Astrocyte (in vitro differentiated cells and primary cell): ENCODE data around the gene SLAMF7. TPM values are rescaled to one million over a fixed set of nuclear protein-coding genes. Genes with fewer than 3 reads are reported as not detected.

Source experiments
- DNase-seq: peaks from one replicate; pipeline ENCODE4 v3.0.0-alpha.2; 2010; ENCODE audit warnings: low read depth
- FAIRE-seq: peaks from 2 replicates; lab custom pipeline; 2011; peaks lifted over from hg19 to GRCh38; lab: Jason Lieb, UNC
- H2AFZ ChIP-seq: 2 replicates; pipeline ENCODE4 v1.6.0; 2012; ENCODE audit warnings: low read depth, low read length, inconsistent platforms
- H3K27ac ChIP-seq: 2 replicates; pipeline ENCODE4 v1.5.1; 2011; ENCODE audit warnings: low read depth, low read length, inconsistent platforms
- H3K27me3 ChIP-seq: 2 replicates; pipeline ENCODE4 v1.6.0; 2011; ENCODE audit warnings: low read length, inconsistent platforms; ENCODE audit not compliant: insufficient read depth
- H3K36me3 ChIP-seq: 2 replicates; pipeline ENCODE4 v1.5.1; 2011; ENCODE audit warnings: low read length, inconsistent platforms; ENCODE audit not compliant: insufficient read depth
- H3K4me1 ChIP-seq: 2 replicates; pipeline ENCODE4 v1.5.1; 2011; ENCODE audit warnings: low read length, inconsistent platforms; ENCODE audit not compliant: insufficient read depth
- H3K4me2 ChIP-seq: 2 replicates; pipeline ENCODE4 v1.6.0; 2012; ENCODE audit warnings: low read length, inconsistent platforms
- H3K4me3 ChIP-seq: 2 replicates; pipeline ENCODE4 v1.5.1; 2011; ENCODE audit warnings: low read depth, mild to moderate bottlenecking, low read length, inconsistent platforms; ENCODE audit not compliant: insufficient read depth
- H3K79me2 ChIP-seq: 2 replicates; pipeline ENCODE4 v1.6.0; 2012; ENCODE audit warnings: mild to moderate bottlenecking, low read length, inconsistent platforms; ENCODE audit not compliant: insufficient read depth
- H3K9ac ChIP-seq: 2 replicates; pipeline ENCODE4 v1.6.0; 2012; ENCODE audit warnings: mild to moderate bottlenecking, low read length, inconsistent platforms
- H3K9me3 ChIP-seq: 2 replicates; pipeline ENCODE4 v1.5.1; 2012; ENCODE audit warnings: low read depth, mild to moderate bottlenecking, low read length, inconsistent platforms; ENCODE audit not compliant: insufficient read depth
- H4K20me1 ChIP-seq: 2 replicates; pipeline ENCODE4 v1.6.0; 2012; ENCODE audit warnings: low read length, inconsistent platforms; ENCODE audit not compliant: insufficient read depth
- H3K27ac Mint-ChIP-seq: one replicate; pipeline ENCODE4 v1.8.0; 2021; ENCODE audit warnings: mild to moderate bottlenecking, mixed read lengths; ENCODE audit not compliant: unreplicated experiment
- H3K27me3 Mint-ChIP-seq: one replicate; pipeline ENCODE4 v1.8.0; 2021; ENCODE audit warnings: low read depth, mixed read lengths; ENCODE audit not compliant: unreplicated experiment
- H3K36me3 Mint-ChIP-seq: one replicate; pipeline ENCODE4 v1.8.0; 2021; ENCODE audit warnings: low read depth, mixed read lengths; ENCODE audit not compliant: unreplicated experiment
- H3K4me1 Mint-ChIP-seq: one replicate; pipeline ENCODE4 v1.8.0; 2021; ENCODE audit warnings: low read depth, mixed read lengths; ENCODE audit not compliant: unreplicated experiment
- H3K4me3 Mint-ChIP-seq: one replicate; pipeline ENCODE4 v1.8.0; 2021; ENCODE audit warnings: mild to moderate bottlenecking, moderate library complexity, mixed read lengths; ENCODE audit not compliant: unreplicated experiment
- H3K9me3 Mint-ChIP-seq: one replicate; pipeline ENCODE4 v1.8.0; 2021; ENCODE audit warnings: mild to moderate bottlenecking, mixed read lengths; ENCODE audit not compliant: unreplicated experiment
- EZH2 ChIP-seq: IDR thresholded peaks from 2 replicates; pipeline ENCODE4 v1.6.1; 2012; ENCODE audit warnings: mild to moderate bottlenecking, low read length, inconsistent platforms; ENCODE audit not compliant: insufficient read depth
- total RNA-seq: library from RNA; stranded (reverse); gene quantifications from 2 replicates; pipeline ENCODE4 v1.2.1, GENCODE V29; 2021
- TF ChIP-seq, protein P1 (sequence below): IDR thresholded peaks from 2 replicates; pipeline ENCODE4 v1.5.1; 2011; ENCODE audit warnings: low read depth, mild to moderate bottlenecking, inconsistent platforms, low read length, moderate library complexity; ENCODE audit not compliant: insufficient read depth

The SLAMF7 gene
- total RNA-seq, 1 donor from 2014 or later, result 0.32 TPM

DNA sequence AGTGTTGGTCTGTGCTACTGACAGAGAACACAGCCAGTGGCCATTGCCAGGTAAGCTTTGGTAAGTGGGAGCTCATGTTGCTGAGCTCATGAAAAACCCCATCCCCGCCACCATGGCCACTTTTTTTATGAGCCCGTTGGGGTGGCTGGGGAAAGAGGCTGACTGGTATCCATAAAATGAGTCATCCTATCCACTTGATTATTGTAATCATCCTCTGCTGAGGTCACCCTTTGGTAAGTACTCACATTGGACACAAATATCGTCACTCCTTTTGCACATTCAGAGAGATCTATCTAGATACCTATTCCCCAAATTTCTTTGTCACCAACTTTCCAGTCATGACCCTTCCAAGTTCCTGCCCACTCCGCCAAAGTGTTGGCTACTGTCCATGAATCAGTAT is 22.0 kb downstream of the SLAMF7 start:
- Mint-ChIP-seq H3K27ac (no peak overlapping the region), H3K36me3 (no peaks in the 10 kb centered on the region), H3K9me3 (peaks cover 3% of the 10 kb centered on the region), H3K4me3 (no peak overlapping the region), H3K27me3 (peaks cover 5% of the 10 kb centered on the region), H3K4me1 (no peaks in the 10 kb centered on the region)
- H2AFZ ChIP-seq, result no peak overlapping the region
- no peaks in the 10 kb centered on the region for H3K27me3 ChIP-seq
- H3K27ac ChIP-seq, result no peak overlapping the region
- DNase-seq (no peak), FAIRE-seq (no peak)
- H3K4me3 ChIP-seq, result no peak overlapping the region
- no peak overlapping the region for H3K4me2 ChIP-seq
- H3K79me2 ChIP-seq, result no peaks in the 10 kb centered on the region
- H3K36me3 ChIP-seq, result no peaks in the 10 kb centered on the region
- TF ChIP-seq, protein P1, sequence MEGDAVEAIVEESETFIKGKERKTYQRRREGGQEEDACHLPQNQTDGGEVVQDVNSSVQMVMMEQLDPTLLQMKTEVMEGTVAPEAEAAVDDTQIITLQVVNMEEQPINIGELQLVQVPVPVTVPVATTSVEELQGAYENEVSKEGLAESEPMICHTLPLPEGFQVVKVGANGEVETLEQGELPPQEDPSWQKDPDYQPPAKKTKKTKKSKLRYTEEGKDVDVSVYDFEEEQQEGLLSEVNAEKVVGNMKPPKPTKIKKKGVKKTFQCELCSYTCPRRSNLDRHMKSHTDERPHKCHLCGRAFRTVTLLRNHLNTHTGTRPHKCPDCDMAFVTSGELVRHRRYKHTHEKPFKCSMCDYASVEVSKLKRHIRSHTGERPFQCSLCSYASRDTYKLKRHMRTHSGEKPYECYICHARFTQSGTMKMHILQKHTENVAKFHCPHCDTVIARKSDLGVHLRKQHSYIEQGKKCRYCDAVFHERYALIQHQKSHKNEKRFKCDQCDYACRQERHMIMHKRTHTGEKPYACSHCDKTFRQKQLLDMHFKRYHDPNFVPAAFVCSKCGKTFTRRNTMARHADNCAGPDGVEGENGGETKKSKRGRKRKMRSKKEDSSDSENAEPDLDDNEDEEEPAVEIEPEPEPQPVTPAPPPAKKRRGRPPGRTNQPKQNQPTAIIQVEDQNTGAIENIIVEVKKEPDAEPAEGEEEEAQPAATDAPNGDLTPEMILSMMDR, result no peak
- TF ChIP-seq EZH2, result no peak
- no peaks in the 10 kb centered on the region for H4K20me1 ChIP-seq
- no peaks in the 10 kb centered on the region for H3K4me1 ChIP-seq
- H3K9ac ChIP-seq, result no peak overlapping the region
- no peaks in the 10 kb centered on the region for H3K9me3 ChIP-seq

DNA sequence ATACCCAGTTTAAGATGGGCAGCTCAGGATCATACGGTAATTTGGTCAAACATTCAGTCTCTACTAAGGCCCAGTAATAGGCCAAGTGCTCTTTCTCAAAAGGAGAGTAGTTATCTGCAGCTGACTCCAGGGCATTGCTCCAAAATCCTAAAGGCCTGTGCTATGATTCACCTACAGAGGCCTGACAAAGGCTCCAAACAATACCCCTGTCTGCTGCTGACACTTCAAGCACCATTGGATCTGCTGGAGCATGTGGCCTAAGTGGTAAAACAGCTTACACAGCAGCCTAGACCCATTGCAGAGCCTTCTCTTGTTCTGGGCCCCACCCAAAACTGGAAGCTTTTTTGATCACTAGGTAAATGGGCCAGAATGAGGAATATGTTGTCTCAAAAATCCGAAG is 22.8 kb downstream of the SLAMF7 start:
- DNase-seq (no peak), FAIRE-seq (no peak)
- H3K36me3 Mint-ChIP-seq, result no peaks in the 10 kb centered on the region
- H3K27ac Mint-ChIP-seq, result no peak overlapping the region
- no peaks in the 10 kb centered on the region for H3K4me1 Mint-ChIP-seq
- no peak overlapping the region for H3K4me2 ChIP-seq
- no peaks in the 10 kb centered on the region for H3K36me3 ChIP-seq
- no peak overlapping the region for H3K9ac ChIP-seq
- peaks cover 2% of the 10 kb centered on the region for H3K9me3 Mint-ChIP-seq
- no peaks in the 10 kb centered on the region for H3K79me2 ChIP-seq
- no peak overlapping the region for H2AFZ ChIP-seq
- no peak overlapping the region for H3K4me3 ChIP-seq
- H3K9me3 ChIP-seq, result no peaks in the 10 kb centered on the region
- no peaks in the 10 kb centered on the region for H3K4me1 ChIP-seq
- no peaks in the 10 kb centered on the region for H4K20me1 ChIP-seq
- H3K27me3 ChIP-seq, result no peaks in the 10 kb centered on the region
- peaks cover 5% of the 10 kb centered on the region for H3K27me3 Mint-ChIP-seq
- no peak overlapping the region for H3K27ac ChIP-seq
- no peak for TF ChIP-seq EZH2
- TF ChIP-seq, protein P1, result no peak
- H3K4me3 Mint-ChIP-seq, result no peak overlapping the region

DNA sequence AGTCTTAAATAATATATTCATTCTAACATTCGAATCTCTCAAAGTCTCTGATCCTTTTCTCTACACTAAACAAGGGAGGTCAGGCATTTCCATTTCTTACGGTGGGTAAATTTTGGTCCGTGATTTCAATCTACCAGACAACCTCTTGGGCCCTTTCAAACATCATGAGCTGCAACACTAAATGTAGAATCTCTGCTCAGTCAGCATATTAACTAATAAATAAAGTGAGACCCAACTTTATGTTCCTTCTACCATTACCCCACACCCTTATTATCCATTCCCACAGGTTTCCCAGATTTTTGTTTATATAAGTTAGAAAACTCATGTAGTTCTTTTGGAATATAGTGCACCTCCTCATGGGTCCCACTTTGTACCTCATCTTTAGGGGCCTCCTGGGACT is 24.9 kb downstream of the SLAMF7 start:
- H3K4me3 Mint-ChIP-seq, result no peak overlapping the region
- no peaks in the 10 kb centered on the region for H3K36me3 Mint-ChIP-seq
- H3K79me2 ChIP-seq, result no peaks in the 10 kb centered on the region
- no peak overlapping the region for H3K4me2 ChIP-seq
- no peaks in the 10 kb centered on the region for H3K9me3 Mint-ChIP-seq
- DNase-seq (no peak), FAIRE-seq (no peak)
- no peaks in the 10 kb centered on the region for H3K4me1 ChIP-seq
- no peaks in the 10 kb centered on the region for H4K20me1 ChIP-seq
- peaks cover 5% of the 10 kb centered on the region for H3K27me3 Mint-ChIP-seq
- H3K27ac ChIP-seq, result no peak overlapping the region
- H3K36me3 ChIP-seq, result no peaks in the 10 kb centered on the region
- H3K27me3 ChIP-seq, result no peaks in the 10 kb centered on the region
- no peak overlapping the region for H3K9ac ChIP-seq
- H3K4me1 Mint-ChIP-seq, result no peaks in the 10 kb centered on the region
- H2AFZ ChIP-seq, result no peak overlapping the region
- no peak overlapping the region for H3K4me3 ChIP-seq
- H3K27ac Mint-ChIP-seq, result no peak overlapping the region
- H3K9me3 ChIP-seq, result no peaks in the 10 kb centered on the region
- TF ChIP-seq, protein P1, result no peak
- no peak for TF ChIP-seq EZH2
